Lower leg skin (tissue), 3 donors: ENCODE results near the gene GPBAR1.

ENCODE experiments used
- CTCF ChIP-seq, 3 donors: fragments of 450-650 bp; IDR thresholded peaks; one replicate each; pipeline ENCODE4 v1.5.1; 2016; ENCODE audit warnings: antibody characterized with exemption in 3 of 3, mild to moderate bottlenecking in 3 of 3, moderate library complexity in 2 of 3
- POLR2A ChIP-seq, 2 donors: fragments of 450-650 bp; IDR thresholded peaks; one replicate each; pipeline ENCODE4 v1.6.1; 2016 to 2017; ENCODE audit warnings: antibody characterized with exemption in 2 of 2, mild to moderate bottlenecking in 1 of 2, moderate library complexity in 1 of 2

GRCh38 chr2:218307415-218308090 is 46.7 kb downstream of the GPBAR1 start:
- TF ChIP-seq CTCF (IDR thresholded peaks at IDR 0.05) = no peak
- no peak for TF ChIP-seq POLR2A (IDR thresholded peaks at IDR 0.05)
